Measurements from ENCODE around the gene HEPACAM. TPM values are rescaled to one million over a fixed set of nuclear protein-coding genes. Genes with fewer than 3 reads are reported as not detected.

The HEPACAM gene
- total RNA-seq, 1 experiment from 2014 or later: not detected

GRCh38 chr11:124876818-124877630 is 58.8 kb downstream of the HEPACAM start:
- Histone ChIP-seq H3K4me2 (ENCODE audit: insufficient read depth, insufficient read length, low read length) (peak overlapping the region; percentile 61), H4K8ac (replicated peaks; ENCODE audit: insufficient read length, low read depth, low read length) (no peak overlapping the region), H4K20me1 (ENCODE audit: control insufficient read depth, insufficient read depth, insufficient read length) (no peaks in the 10 kb centered on the region), H4K91ac (ENCODE audit: insufficient read length, low read depth, low read length) (no peak overlapping the region), H2AK5ac (ENCODE audit: insufficient read length, low read length) (no peak overlapping the region), H3K4ac (ENCODE audit: low read depth, low read length) (no peak overlapping the region), H3K79me1 (ENCODE audit: insufficient read depth, low read depth, low read length, poor library complexity, severe bottlenecking) (no peaks in the 10 kb centered on the region), H3K27me3 (ENCODE audit: insufficient read depth, low read length) (peaks cover 9% of the 10 kb centered on the region; the same call in 1 of the 2 replicates), H3K9me3 (ENCODE audit: control insufficient read depth, low read depth, low read length) (no peaks in the 10 kb centered on the region), H3K14ac (ENCODE audit: insufficient read depth, low read length) (peak overlapping the region; percentile 17; the same call in 1 of the 2 replicates), H3K23me2 (ENCODE audit: insufficient read length, low read depth, low read length, poor library complexity, severe bottlenecking) (peaks cover 6% of the 10 kb centered on the region), H2BK120ac (ENCODE audit: low read depth, low read length, poor library complexity, severe bottlenecking) (no peak overlapping the region), H3K56ac (ENCODE audit: insufficient read length, low read depth, low read length) (no peak overlapping the region), H3K18ac (ENCODE audit: insufficient read length, low read depth, low read length) (no peak overlapping the region), H3K4me1 (ENCODE audit: insufficient read depth, low read length) (no peaks in the 10 kb centered on the region), H3K79me2 (ENCODE audit: insufficient read depth, low read length) (no peaks in the 10 kb centered on the region), H2BK5ac (ENCODE audit: insufficient read length, low read length) (no peak overlapping the region), H3K9ac (ENCODE audit: extremely low read depth, insufficient read length, low read length) (no peak overlapping the region), H2BK20ac (ENCODE audit: low read depth, low read length, poor library complexity, severe bottlenecking) (no peak overlapping the region), H2BK12ac (ENCODE audit: insufficient read length, low read depth, low read length) (no peak overlapping the region), H3T11ph (ENCODE audit: low read length) (no peak overlapping the region), H2AFZ (ENCODE audit: low read length) (no peak overlapping the region), H2BK15ac (ENCODE audit: low read depth, low read length) (no peak overlapping the region), H3K23ac (ENCODE audit: insufficient read length, low read depth, low read length) (no peak overlapping the region), H3K27ac (ENCODE audit: insufficient read length, low read depth, low read length) (no peak overlapping the region), H4K5ac (ENCODE audit: insufficient read length, low read depth, low read length) (no peak overlapping the region)
- Mint-ChIP-seq H3K9me3 (peaks cover 0 to 3% of the 10 kb centered on the region in 2 experiments; a peak in 1 of 5 replicates), H3K4me1 (peaks cover 20 to 28% of the 10 kb centered on the region in 2 experiments), H3K27me3 (ENCODE audit: low read depth) (peaks cover 42% of the 10 kb centered on the region), H3K36me3 (ENCODE audit: insufficient read depth in 1 of 3, low read depth in 3 of 3) (no peaks in the 10 kb centered on the region; a peak in 2 of 7 replicates), H3K27ac (peak overlapping the region in 2 of 3 experiments; percentile 91 to 92; a peak in 3 of 7 replicates), H3K4me3 (peak overlapping the region; percentile 82 to 89)
- TF ChIP-seq CTCF (conservative IDR thresholded peaks at IDR 0.05): no peak
- peak; percentile 76 for DNase-seq
- no CpG with 5 or more reads among the region's 30 CpGs for WGBS (ENCODE audit: extremely low coverage, insufficient read length, low lambda C conversion rate)

All from H9 (cell line).